Duodenal mucosa (tissue), 2 donors: Measurements from ENCODE around the gene RALBP1.
"Not testable (repeated sequence)": the region's sequence is repeated elsewhere in the genome, so short reads cannot be mapped to it uniquely, and the experiment has no call there.

Source experiments
- H3K27ac ChIP-seq: one replicate; pipeline ENCODE4 v1.7.0; 2013; ENCODE audit warnings: low read depth, low read length
- H3K27me3 ChIP-seq, 2 donors: one replicate each; pipeline ENCODE4 v1.7.0; 2013; ENCODE audit warnings: low read length in 2 of 2, control low read depth in 1 of 2; ENCODE audit not compliant: insufficient read depth in 2 of 2, control insufficient read depth in 1 of 2
- H3K36me3 ChIP-seq, 2 donors: one replicate each; pipeline ENCODE4 v1.7.0; 2013; ENCODE audit warnings: low read length in 2 of 2, control low read depth in 1 of 2; ENCODE audit not compliant: insufficient read depth in 2 of 2, control insufficient read depth in 1 of 2
- H3K4me1 ChIP-seq, 2 donors: one replicate each; pipeline ENCODE4 v1.7.0; 2013; ENCODE audit warnings: low read length in 2 of 2, control low read depth in 1 of 2; ENCODE audit not compliant: insufficient read depth in 2 of 2, control insufficient read depth in 1 of 2
- H3K4me3 ChIP-seq, 2 donors: one replicate each; pipeline ENCODE4 v1.7.0; 2013; ENCODE audit warnings: low read length in 2 of 2, low read depth in 1 of 2
- H3K9ac ChIP-seq, 2 donors: one replicate each; pipeline ENCODE4 v1.7.0; 2013; ENCODE audit warnings: low read length in 2 of 2, low read depth in 1 of 2
- H3K9me3 ChIP-seq, 2 donors: one replicate each; pipeline ENCODE4 v1.7.0; 2013; ENCODE audit warnings: low read length in 2 of 2, control low read depth in 1 of 2; ENCODE audit not compliant: control insufficient read depth in 1 of 2

The RALBP1 gene

DNA sequence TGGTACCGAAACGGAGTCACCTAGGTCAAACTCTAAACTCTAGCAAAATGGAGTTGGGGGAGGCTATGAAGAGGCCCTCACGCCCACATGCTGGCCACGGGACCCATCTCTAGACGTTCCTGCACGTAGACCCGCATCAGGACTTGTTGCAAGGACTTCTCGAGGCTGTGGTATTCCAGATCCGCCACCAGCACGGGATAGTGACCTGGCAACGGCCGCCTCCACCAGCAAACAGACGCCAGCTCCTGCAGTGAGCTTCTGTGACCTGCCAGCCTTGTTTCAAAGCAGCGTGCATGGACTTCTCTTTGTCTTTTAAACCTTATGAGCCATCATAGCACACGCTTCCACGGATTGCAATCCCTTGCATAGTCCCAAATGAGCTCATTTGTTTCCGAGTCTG, 40.3 kb upstream of the RALBP1 start:
- no peaks in the 10 kb centered on the region for H3K4me1 ChIP-seq
- no peaks in the 10 kb centered on the region for H3K9me3 ChIP-seq
- H3K9ac ChIP-seq: no peak overlapping the region
- no peak overlapping the region for H3K4me3 ChIP-seq
- H3K36me3 ChIP-seq: no peaks in the 10 kb centered on the region
- no peaks in the 10 kb centered on the region for H3K27me3 ChIP-seq
- H3K27ac ChIP-seq: no peak overlapping the region

GRCh38 chr18:9436206-9436929, 38.9 kb upstream of the RALBP1 start:
- no peaks in the 10 kb centered on the region for H3K36me3 ChIP-seq
- H3K27me3 ChIP-seq: no peaks in the 10 kb centered on the region
- no peak overlapping the region for H3K4me3 ChIP-seq
- H3K9me3 ChIP-seq: no peaks in the 10 kb centered on the region
- H3K9ac ChIP-seq: no peak overlapping the region
- no peak overlapping the region for H3K27ac ChIP-seq
- no peaks in the 10 kb centered on the region for H3K4me1 ChIP-seq

- Histone ChIP-seq H3K27ac (no peak overlapping the region), H3K4me1 (no peaks in the 10 kb centered on the region), H3K4me3 (no peak overlapping the region), H3K9me3 (no peaks in the 10 kb centered on the region), H3K9ac (no peak overlapping the region), H3K36me3 (no peaks in the 10 kb centered on the region), H3K27me3 (no peaks in the 10 kb centered on the region)
These were observed 38.3 kb upstream of the RALBP1 start for GRCh38 chr18:9437021-9437437.

- Histone ChIP-seq H3K36me3 (no peaks in the 10 kb centered on the region), H3K27ac (no peak overlapping the region), H3K27me3 (no peaks in the 10 kb centered on the region), H3K9me3 (no peaks in the 10 kb centered on the region), H3K9ac (no peak overlapping the region), H3K4me3 (no peak overlapping the region), H3K4me1 (no peaks in the 10 kb centered on the region)
These were observed 37.6 kb upstream of the RALBP1 start for GRCh38 chr18:9437672-9438071.

GRCh38 chr18:9441061-9441460, 34.3 kb upstream of the RALBP1 start:
- no peak overlapping the region for H3K27ac ChIP-seq
- no peak overlapping the region for H3K9ac ChIP-seq
- H3K27me3 ChIP-seq: no peaks in the 10 kb centered on the region
- no peaks in the 10 kb centered on the region for H3K9me3 ChIP-seq
- H3K4me3 ChIP-seq: no peak overlapping the region
- no peaks in the 10 kb centered on the region for H3K36me3 ChIP-seq
- H3K4me1 ChIP-seq: no peaks in the 10 kb centered on the region

DNA sequence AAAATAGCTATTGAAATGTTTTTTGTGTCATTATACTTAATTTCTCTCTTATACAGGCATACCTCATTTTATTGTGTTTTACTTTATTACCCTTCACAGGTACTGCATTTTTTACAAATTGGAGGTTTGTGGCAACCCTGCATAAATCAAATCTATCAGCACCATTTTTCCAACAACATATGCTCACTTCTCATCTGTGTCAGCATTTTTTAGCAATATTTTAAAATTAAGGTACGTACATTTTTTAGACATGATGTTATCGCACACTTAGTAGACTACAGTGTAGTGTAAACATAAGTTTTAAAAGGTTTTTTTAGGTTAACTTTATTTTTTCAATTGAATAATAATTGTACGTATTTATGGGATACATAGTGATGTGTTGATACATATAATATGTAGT, 30.8 kb upstream of the RALBP1 start:
- H3K36me3 ChIP-seq: no peaks in the 10 kb centered on the region
- no peak overlapping the region for H3K9ac ChIP-seq
- no peaks in the 10 kb centered on the region for H3K27me3 ChIP-seq
- H3K4me1 ChIP-seq: no peaks in the 10 kb centered on the region
- no peak overlapping the region for H3K4me3 ChIP-seq
- H3K9me3 ChIP-seq: peaks cover 2 to 9% of the 10 kb centered on the region in 2 donors
- no peak overlapping the region for H3K27ac ChIP-seq

- peaks cover 2 to 9% of the 10 kb centered on the region in 2 donors for H3K9me3 ChIP-seq
- no peak overlapping the region for H3K27ac ChIP-seq
- no peak overlapping the region for H3K4me3 ChIP-seq
- no peaks in the 10 kb centered on the region for H3K36me3 ChIP-seq
- no peak overlapping the region for H3K9ac ChIP-seq
- no peaks in the 10 kb centered on the region for H3K4me1 ChIP-seq
- no peaks in the 10 kb centered on the region for H3K27me3 ChIP-seq
These were observed 28.5 kb upstream of the RALBP1 start for GRCh38 chr18:9446839-9447238.

- Histone ChIP-seq H3K9me3 (peaks cover 2 to 9% of the 10 kb centered on the region in 2 donors), H3K4me1 (no peaks in the 10 kb centered on the region), H3K27ac (no peak overlapping the region), H3K27me3 (no peaks in the 10 kb centered on the region), H3K36me3 (no peaks in the 10 kb centered on the region), H3K4me3 (no peak overlapping the region), H3K9ac (no peak overlapping the region)
These were observed 28.0 kb upstream of the RALBP1 start for GRCh38 chr18:9447334-9447733.

DNA sequence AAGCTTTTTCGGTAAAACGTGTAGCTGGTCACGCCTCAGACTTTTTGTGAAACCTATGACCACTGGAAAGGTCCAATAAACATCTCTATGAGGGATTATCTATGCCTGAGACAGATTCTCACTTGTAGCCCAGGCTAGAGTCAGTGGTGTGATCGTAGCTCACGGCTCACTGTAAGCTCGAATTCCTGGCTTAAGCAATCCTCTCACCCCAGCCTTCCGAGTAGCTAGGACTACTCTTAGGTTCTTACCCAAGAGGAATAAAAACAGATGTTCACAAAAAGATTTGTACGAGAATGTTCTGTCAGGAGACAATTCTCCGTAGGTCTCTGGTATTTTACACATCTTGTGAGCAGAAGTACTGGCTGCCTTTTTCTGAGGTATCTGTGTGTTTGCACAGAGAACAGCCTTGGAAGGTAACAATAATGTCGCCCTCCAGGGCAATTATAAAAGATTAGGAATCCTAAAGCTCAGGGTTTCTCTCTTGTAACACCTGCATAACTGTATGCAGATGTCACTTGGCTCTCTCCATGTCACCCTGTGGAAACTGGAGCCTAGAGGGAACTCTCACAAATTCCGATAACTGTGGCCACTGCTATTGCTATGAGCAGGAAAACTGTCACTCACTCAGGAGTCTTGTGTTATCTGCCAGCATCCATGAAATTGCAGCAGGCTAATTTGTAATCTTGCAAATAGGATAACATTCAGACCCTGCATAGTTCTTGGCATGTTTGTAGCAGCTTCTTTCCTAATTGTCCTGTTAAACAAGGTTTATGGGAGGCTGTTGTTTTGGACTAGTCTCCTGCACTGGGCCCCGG, 25.5 kb upstream of the RALBP1 start:
- no peaks in the 10 kb centered on the region for H3K27me3 ChIP-seq
- H3K27ac ChIP-seq: no peak overlapping the region
- H3K4me3 ChIP-seq: no peak overlapping the region
- no peak overlapping the region for H3K9ac ChIP-seq
- no peaks in the 10 kb centered on the region for H3K36me3 ChIP-seq
- no peaks in the 10 kb centered on the region for H3K4me1 ChIP-seq
- peaks cover 2 to 9% of the 10 kb centered on the region in 2 donors for H3K9me3 ChIP-seq

GRCh38 chr18:9450920-9451319, 24.4 kb upstream of the RALBP1 start:
- not testable (repeated sequence) for H3K9ac ChIP-seq, H3K4me1 ChIP-seq, H3K27me3 ChIP-seq, H3K27ac ChIP-seq, H3K36me3 ChIP-seq, H3K4me3 ChIP-seq
- peaks cover 2 to 15% of the 10 kb centered on the region in 2 donors for H3K9me3 ChIP-seq
